Effector memory CD8-positive, alpha-beta T cell (primary cell): Measurements from ENCODE around the gene ADARB1.

Source experiments
- ATAC-seq: fragments of 150-1000 bp; cut with Tn5 transposase; replicated peaks from 2 replicates; pipeline ENCODE4 v1.10.0; 2021; ENCODE audit warnings: mild to moderate bottlenecking, moderate library complexity
- DNase-seq, 3 experiments: peaks; one replicate each; pipeline ENCODE4 v3.0.0; 2021
- H3K27ac Mint-ChIP-seq, 2 donors: one replicate each; pipeline ENCODE4 v1.8.0; 2022; ENCODE audit warnings: mild to moderate bottlenecking in 2 of 2, mixed read lengths in 2 of 2, moderate library complexity in 2 of 2
- H3K27me3 Mint-ChIP-seq, 2 donors: one replicate each; pipeline ENCODE4 v1.8.0; 2022; ENCODE audit warnings: mixed read lengths in 2 of 2
- H3K36me3 Mint-ChIP-seq: one replicate; pipeline ENCODE4 v1.8.0; 2022; ENCODE audit warnings: mild to moderate bottlenecking, moderate library complexity, mixed read lengths; ENCODE audit not compliant: insufficient read depth
- H3K4me1 Mint-ChIP-seq, 2 donors: one replicate each; pipeline ENCODE4 v1.8.0; 2022; ENCODE audit warnings: low read depth in 2 of 2, mixed read lengths in 2 of 2
- H3K4me3 Mint-ChIP-seq, 2 donors: one replicate each; pipeline ENCODE4 v1.8.0; 2022; ENCODE audit warnings: mild to moderate bottlenecking in 2 of 2, mixed read lengths in 2 of 2, moderate library complexity in 2 of 2
- H3K9me3 Mint-ChIP-seq, 2 donors: one replicate each; pipeline ENCODE4 v1.8.0; 2022; ENCODE audit warnings: mixed read lengths in 2 of 2

Gene ADARB1

DNA sequence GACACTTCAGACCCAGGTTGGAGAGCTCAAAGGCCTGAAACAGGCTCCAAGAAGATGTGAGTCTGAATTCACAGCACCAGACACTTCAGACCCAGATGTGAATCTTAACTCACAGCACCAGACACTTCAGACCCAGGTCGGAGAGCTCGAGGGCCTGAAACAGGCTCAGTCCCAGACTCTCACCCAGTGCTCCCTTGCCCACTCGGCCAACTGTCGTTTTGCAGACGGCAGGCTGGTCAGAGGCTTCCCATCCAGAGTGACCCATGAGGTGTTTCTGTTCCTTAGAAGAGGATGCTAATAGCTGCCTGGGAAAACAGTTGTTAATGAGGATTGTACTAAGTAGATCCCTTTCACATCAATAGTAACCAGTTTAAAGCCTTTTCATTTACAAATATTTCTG is 88.4 kb downstream of the ADARB1 start:
- Mint-ChIP-seq H3K4me3 (no peak overlapping the region), H3K27ac (peak overlapping the region in 1 of 2 donors; percentile 38), H3K9me3 (no peaks in the 10 kb centered on the region), H3K27me3 (no peaks in the 10 kb centered on the region), H3K36me3 (peaks cover 5% of the 10 kb centered on the region), H3K4me1 (peaks cover 0 to 4% of the 10 kb centered on the region in 2 donors)
- DNase-seq = no peak
- no peak for ATAC-seq

DNA sequence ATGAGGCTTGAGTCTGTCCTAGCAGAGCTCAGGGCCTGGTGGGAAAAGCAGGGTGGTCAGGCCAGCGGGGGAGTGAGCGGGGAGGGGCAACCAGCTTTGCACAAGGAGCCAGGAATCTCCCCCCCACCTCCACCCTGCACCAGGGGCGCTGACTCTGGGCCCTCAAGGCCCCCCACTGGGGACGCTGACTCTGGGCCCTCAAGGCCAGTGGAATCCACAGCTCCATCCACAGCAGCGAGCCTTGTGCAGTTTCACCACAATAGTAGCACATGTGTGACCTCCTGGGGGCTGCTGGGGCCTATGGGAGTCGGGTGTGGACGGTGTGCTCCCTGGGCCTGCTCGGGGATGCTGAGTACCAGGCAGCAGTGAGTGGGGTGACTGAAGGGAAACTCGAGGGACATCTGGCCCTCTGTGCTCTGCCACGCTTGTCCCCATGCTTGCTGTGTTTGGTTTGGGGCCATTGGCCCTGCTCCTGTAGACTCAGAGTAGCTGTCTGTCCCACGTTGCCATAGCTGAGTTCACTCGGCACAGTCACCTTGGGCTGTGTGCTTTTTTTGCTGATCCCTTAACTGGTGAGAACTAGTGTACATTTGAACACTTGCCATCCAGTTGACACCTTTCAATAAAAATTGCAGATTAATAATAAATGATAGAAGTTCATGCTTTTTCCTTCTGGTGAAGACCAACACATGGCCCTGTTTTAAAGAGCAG is 89.2 kb downstream of the ADARB1 start:
- H3K4me1 Mint-ChIP-seq = peaks cover 2 to 9% of the 10 kb centered on the region in 2 donors
- DNase-seq (no peak), ATAC-seq (no peak)
- H3K27me3 Mint-ChIP-seq = no peaks in the 10 kb centered on the region
- H3K9me3 Mint-ChIP-seq = no peaks in the 10 kb centered on the region
- peaks cover 5% of the 10 kb centered on the region for H3K36me3 Mint-ChIP-seq
- no peak overlapping the region for H3K4me3 Mint-ChIP-seq
- H3K27ac Mint-ChIP-seq = peak overlapping the region in 1 of 2 donors; percentile 38

DNA sequence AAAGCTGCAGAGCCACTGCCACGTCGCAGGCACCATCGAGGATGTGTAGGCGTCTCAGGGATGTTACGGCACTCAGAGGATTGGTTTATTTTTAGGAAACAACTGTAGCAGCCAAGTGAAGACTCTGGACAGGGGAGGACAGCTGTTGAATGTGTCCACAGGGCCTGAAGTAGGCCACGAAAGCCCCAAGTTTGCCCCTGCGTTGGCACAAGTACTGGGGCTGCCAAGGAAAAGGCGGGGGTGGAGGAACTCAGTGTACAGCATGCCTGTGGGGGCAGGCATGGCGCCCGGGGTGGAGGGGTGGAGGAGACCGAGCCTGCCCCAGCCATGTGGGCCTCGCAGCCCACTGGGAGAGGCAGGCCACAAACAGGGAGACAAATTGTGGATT is 89.7 kb downstream of the ADARB1 start:
- no peaks in the 10 kb centered on the region for H3K27me3 Mint-ChIP-seq
- H3K36me3 Mint-ChIP-seq = peaks cover 5% of the 10 kb centered on the region
- DNase-seq = no peak
- no peaks in the 10 kb centered on the region for H3K9me3 Mint-ChIP-seq
- peaks cover 6 to 14% of the 10 kb centered on the region in 2 donors for H3K4me1 Mint-ChIP-seq
- no peak overlapping the region for H3K27ac Mint-ChIP-seq
- ATAC-seq = no peak
- H3K4me3 Mint-ChIP-seq = no peak overlapping the region

DNA sequence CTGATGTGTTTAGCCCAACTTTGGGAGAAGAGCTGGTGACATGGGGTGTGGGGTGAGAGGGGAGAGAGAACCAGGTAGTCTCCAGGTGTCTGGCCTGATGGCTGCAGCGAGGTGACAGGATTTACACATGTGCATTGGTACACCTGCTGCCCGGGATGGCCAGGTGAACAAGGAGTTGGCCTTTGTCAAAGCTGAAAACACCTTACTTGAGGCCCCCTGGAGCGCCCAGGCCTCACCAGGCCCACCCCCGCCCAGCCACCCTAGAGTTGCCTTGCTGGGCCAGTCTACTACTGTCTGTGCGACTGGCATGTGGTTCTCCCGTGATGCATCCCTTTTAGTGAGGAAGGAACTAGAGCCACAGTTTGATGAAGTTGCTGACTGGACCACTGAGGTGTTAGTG is 90.5 kb downstream of the ADARB1 start:
- H3K4me1 Mint-ChIP-seq = peaks cover 12 to 21% of the 10 kb centered on the region in 2 donors
- no peaks in the 10 kb centered on the region for H3K27me3 Mint-ChIP-seq
- H3K27ac Mint-ChIP-seq = peak overlapping the region in 1 of 2 donors; percentile 4
- DNase-seq = no peak
- H3K36me3 Mint-ChIP-seq = peaks cover 5% of the 10 kb centered on the region
- no peaks in the 10 kb centered on the region for H3K9me3 Mint-ChIP-seq
- no peak for ATAC-seq
- H3K4me3 Mint-ChIP-seq = no peak overlapping the region

DNA sequence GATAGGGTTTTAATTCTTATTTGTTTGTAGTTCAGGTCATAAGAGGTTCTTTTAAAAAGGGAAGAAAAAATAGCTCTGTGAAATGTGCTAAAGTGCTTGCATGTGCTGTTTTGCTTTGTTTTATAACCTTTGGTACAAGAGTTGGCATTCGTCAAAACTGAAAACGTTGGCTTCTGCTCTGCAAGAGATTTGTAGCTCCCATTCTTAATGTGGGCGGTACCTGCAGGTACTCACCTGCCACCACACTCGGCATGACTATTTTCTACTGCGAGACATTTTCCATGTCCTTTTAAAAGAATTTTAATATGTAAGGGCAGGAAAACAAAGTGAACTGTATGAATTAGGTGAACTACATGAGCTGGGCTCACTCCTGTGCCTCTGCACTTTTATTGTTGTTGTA is 92.6 kb downstream of the ADARB1 start:
- Mint-ChIP-seq H3K4me3 (no peak overlapping the region), H3K9me3 (no peaks in the 10 kb centered on the region), H3K36me3 (peaks cover 15% of the 10 kb centered on the region), H3K27ac (no peak overlapping the region), H3K27me3 (no peaks in the 10 kb centered on the region), H3K4me1 (peaks cover 18 to 32% of the 10 kb centered on the region in 2 donors)
- no peak for ATAC-seq
- DNase-seq = no peak

DNA sequence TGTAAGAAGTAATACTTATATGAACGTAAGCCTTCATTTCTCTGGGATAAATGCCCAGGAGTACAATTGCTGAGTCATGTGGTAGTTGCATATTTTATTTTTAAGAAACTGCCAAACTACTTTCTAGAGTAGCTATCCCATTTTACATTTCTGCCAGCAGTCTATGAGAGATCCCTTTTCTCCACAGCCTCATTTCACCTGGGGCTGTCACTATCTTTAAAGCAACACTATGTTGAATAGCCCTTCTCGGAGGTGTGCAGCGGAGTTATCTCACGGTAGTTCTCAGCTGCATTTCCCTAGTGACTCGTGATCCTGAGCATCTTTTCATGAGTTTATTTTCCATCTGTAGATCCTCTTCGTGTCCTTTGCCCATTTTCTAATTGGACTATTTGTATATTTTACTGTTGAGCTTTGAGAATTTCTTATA is 93.4 kb downstream of the ADARB1 start:
- DNase-seq = no peak
- Mint-ChIP-seq H3K4me3 (no peak overlapping the region), H3K4me1 (peaks cover 18 to 31% of the 10 kb centered on the region in 2 donors), H3K27me3 (no peaks in the 10 kb centered on the region), H3K27ac (peak overlapping the region in 1 of 2 donors; percentile 38), H3K36me3 (peaks cover 20% of the 10 kb centered on the region), H3K9me3 (no peaks in the 10 kb centered on the region)
- no peak for ATAC-seq

DNA sequence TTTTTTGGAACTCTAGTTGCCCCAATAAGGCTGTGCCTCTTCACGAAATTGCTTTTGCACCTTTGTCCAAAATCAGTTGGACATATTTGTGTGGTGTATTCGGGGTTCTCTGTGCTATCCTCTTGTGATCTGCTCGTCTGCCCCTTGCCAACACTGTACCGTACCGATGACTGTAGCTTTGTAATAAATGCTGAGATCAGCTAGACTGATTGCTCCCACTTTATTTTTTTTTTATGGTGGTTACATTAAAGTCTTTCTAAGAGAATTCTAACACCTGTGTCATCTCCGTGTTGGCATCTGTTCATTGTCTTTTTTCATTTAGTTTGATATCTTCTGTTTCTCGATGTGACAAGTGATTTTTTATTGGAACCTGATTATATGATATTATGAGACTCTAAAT is 94.1 kb downstream of the ADARB1 start:
- DNase-seq (no peak), ATAC-seq (no peak)
- Mint-ChIP-seq H3K9me3 (no peaks in the 10 kb centered on the region), H3K27ac (peak overlapping the region; percentile 54 to 90), H3K36me3 (peaks cover 16% of the 10 kb centered on the region), H3K4me3 (no peak overlapping the region), H3K4me1 (peaks cover 18 to 32% of the 10 kb centered on the region in 2 donors), H3K27me3 (no peaks in the 10 kb centered on the region)

DNA sequence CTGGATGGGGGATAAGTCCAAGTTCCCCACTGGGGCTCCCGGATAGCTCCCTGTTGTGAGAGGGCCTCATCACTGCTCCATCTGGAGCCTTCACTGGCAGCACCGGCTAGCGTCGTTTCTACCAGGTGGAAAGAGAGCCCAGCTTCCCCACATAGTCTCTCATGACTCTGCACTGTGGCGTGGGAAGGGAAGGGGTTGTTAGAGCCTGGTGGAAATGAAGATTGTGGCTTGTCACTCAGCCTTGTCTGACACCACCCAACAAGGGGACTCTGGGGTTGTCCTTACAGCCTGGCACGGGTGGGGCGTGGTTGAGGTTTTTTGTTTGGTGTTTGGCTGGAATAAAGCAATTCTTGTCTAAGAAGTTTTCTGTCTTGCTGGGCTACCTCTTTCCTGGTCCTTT is 94.6 kb downstream of the ADARB1 start:
- H3K4me1 Mint-ChIP-seq = peaks cover 18 to 32% of the 10 kb centered on the region in 2 donors
- no peaks in the 10 kb centered on the region for H3K27me3 Mint-ChIP-seq
- H3K36me3 Mint-ChIP-seq = peaks cover 16% of the 10 kb centered on the region
- ATAC-seq (peak; percentile 58), DNase-seq (no peak)
- peak overlapping the region; percentile 54 to 90 for H3K27ac Mint-ChIP-seq
- no peaks in the 10 kb centered on the region for H3K9me3 Mint-ChIP-seq
- H3K4me3 Mint-ChIP-seq = no peak overlapping the region

DNA sequence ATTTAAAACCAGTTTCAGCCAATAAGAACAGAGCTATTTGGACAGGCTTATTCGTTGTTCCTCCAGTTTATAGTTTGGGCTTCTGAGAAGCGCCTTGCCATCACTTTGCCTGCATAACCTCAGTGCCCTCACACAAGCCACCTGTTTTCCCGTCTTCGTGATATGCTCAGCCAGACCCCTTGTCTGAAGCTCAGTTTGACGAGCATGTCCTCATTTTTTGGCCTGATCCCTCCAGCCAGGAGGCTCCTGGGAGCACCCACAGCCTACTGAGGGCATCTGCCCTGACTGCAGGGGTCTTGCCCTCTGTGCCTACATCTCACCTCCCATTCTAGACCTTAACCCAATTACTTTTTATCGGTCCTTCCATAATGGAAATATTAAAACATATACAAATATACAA is 95.3 kb downstream of the ADARB1 start:
- Mint-ChIP-seq H3K36me3 (peaks cover 16% of the 10 kb centered on the region), H3K4me1 (peaks cover 18 to 32% of the 10 kb centered on the region in 2 donors), H3K4me3 (no peak overlapping the region), H3K9me3 (no peaks in the 10 kb centered on the region), H3K27me3 (no peaks in the 10 kb centered on the region), H3K27ac (peak overlapping the region; percentile 35 to 90)
- DNase-seq = no peak
- no peak for ATAC-seq

DNA sequence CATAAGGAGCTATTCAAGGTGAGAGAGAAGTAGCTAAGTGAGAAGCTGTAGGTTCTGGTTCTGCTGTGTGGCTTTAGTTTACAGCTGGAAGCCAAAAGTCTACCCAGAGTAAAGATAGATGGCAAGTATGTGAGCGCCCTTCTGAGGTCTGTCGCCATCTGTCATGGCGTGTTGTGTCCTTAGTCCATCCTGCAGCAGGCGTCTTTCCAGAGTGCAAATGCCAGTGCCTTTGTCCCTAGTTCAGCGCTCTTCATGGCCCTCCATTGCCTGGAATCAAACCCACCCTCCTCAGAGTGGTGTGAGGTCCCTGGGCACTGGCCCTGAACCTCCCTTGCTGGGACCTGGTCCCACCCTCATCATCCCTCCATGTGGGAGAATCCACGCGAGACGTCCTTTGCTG is 96.6 kb downstream of the ADARB1 start:
- Mint-ChIP-seq H3K9me3 (no peaks in the 10 kb centered on the region), H3K4me1 (peaks cover 18 to 32% of the 10 kb centered on the region in 2 donors), H3K4me3 (no peak overlapping the region), H3K27ac (peak overlapping the region; percentile 77 to 84), H3K36me3 (peaks cover 18% of the 10 kb centered on the region), H3K27me3 (no peaks in the 10 kb centered on the region)
- DNase-seq (no peak), ATAC-seq (no peak)

DNA sequence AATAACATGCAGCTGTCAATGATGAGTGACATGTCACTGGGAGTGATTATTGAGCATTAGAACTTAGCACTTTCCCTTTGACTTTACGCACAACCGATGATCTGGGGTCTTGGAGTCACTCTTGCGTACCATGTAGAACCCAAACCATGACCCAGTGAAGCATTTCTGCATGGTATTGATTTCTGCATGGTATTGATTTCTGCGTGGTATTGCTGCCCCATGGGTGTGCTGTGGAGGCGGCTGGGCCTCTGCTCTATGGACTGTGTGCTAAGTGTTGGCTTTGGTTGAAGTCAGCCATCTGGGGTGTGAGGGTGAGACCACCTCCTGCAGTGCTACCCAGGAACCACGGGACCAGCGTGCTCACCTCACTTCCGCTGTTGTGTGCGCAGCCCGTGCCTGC is 98.0 kb downstream of the ADARB1 start:
- no peak for DNase-seq
- H3K36me3 Mint-ChIP-seq = peaks cover 23% of the 10 kb centered on the region
- no peak overlapping the region for H3K4me3 Mint-ChIP-seq
- no peaks in the 10 kb centered on the region for H3K27me3 Mint-ChIP-seq
- H3K4me1 Mint-ChIP-seq = peaks cover 21 to 32% of the 10 kb centered on the region in 2 donors
- no peak for ATAC-seq
- H3K27ac Mint-ChIP-seq = no peak overlapping the region
- H3K9me3 Mint-ChIP-seq = no peaks in the 10 kb centered on the region

DNA sequence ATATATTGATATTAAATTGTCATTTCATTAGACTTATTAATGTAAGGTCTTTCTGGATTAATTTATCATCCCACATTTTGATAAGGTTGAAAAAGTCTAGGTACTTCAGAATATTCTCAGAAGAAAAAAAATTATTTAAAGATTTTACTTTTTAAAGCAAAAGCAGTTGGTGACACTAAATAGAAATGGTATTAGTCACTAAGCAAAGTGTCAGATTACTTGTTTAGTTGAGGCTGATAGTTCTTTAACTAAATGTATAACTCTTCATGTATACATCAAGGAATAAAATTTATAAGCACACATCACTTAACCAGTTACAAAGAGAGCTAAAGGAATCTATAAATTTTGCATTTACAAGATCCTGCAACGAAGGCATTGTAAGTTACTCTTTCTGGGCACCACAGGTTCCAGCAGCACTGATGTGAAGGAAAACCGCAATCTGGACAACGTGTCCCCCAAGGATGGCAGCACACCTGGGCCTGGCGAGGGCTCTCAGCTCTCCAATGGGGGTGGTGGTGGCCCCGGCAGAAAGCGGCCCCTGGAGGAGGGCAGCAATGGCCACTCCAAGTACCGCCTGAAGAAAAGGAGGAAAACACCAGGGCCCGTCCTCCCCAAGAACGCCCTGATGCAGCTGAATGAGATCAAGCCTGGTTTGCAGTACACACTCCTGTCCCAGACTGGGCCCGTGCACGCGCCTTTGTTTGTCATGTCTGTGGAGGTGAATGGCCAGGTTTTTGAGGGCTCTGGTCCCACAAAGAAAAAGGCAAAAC is 101.1 kb downstream of the ADARB1 start:
- peaks cover 8 to 14% of the 10 kb centered on the region in 2 donors for H3K4me1 Mint-ChIP-seq
- ATAC-seq = no peak
- DNase-seq = no peak
- no peak overlapping the region for H3K4me3 Mint-ChIP-seq
- no peaks in the 10 kb centered on the region for H3K9me3 Mint-ChIP-seq
- H3K27me3 Mint-ChIP-seq = no peaks in the 10 kb centered on the region
- peak overlapping the region in 1 of 2 donors; percentile 17 for H3K27ac Mint-ChIP-seq
- H3K36me3 Mint-ChIP-seq = peaks cover 28% of the 10 kb centered on the region

DNA sequence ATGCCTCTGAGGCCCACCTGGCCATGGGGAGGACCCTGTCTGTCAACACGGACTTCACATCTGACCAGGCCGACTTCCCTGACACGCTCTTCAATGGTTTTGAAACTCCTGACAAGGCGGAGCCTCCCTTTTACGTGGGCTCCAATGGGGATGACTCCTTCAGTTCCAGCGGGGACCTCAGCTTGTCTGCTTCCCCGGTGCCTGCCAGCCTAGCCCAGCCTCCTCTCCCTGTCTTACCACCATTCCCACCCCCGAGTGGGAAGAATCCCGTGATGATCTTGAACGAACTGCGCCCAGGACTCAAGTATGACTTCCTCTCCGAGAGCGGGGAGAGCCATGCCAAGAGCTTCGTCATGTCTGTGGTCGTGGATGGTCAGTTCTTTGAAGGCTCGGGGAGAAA is 101.8 kb downstream of the ADARB1 start:
- peaks cover 4 to 8% of the 10 kb centered on the region in 2 donors for H3K4me1 Mint-ChIP-seq
- no peak overlapping the region for H3K27ac Mint-ChIP-seq
- peaks cover 24% of the 10 kb centered on the region for H3K36me3 Mint-ChIP-seq
- H3K27me3 Mint-ChIP-seq = no peaks in the 10 kb centered on the region
- H3K4me3 Mint-ChIP-seq = no peak overlapping the region
- DNase-seq (no peak), ATAC-seq (no peak)
- H3K9me3 Mint-ChIP-seq = no peaks in the 10 kb centered on the region

DNA sequence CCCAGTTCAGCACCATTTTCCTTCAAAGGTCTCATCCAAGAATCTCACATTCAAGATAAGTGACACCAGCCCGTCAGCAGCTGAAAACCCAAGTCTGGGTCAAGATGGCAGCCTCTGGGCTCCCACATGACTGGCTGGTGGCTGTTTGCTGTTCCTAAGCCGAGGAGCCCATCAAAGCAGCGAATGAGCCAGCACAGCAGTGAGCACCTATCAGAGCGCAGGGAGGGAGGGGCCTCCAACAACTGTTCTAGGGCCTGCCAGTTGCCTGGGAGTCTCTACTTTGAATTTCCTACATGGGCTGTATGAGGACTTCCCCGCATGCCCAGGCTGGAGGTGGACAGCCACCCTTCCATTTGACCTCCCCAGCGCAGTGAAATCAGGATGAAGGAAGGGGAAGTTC is 102.7 kb downstream of the ADARB1 start:
- H3K9me3 Mint-ChIP-seq = no peaks in the 10 kb centered on the region
- H3K36me3 Mint-ChIP-seq = peaks cover 17% of the 10 kb centered on the region
- peak overlapping the region in 1 of 2 donors; percentile 49 for H3K27ac Mint-ChIP-seq
- H3K4me3 Mint-ChIP-seq = no peak overlapping the region
- H3K27me3 Mint-ChIP-seq = no peaks in the 10 kb centered on the region
- peaks cover 3 to 4% of the 10 kb centered on the region in 2 donors for H3K4me1 Mint-ChIP-seq
- no peak for DNase-seq
- no peak for ATAC-seq
